ENCODE data around the gene CCDC137.
A peak's percentile ranks its signal among the peaks of the same experiment; 100 is the strongest.

Gene CCDC137

DNA sequence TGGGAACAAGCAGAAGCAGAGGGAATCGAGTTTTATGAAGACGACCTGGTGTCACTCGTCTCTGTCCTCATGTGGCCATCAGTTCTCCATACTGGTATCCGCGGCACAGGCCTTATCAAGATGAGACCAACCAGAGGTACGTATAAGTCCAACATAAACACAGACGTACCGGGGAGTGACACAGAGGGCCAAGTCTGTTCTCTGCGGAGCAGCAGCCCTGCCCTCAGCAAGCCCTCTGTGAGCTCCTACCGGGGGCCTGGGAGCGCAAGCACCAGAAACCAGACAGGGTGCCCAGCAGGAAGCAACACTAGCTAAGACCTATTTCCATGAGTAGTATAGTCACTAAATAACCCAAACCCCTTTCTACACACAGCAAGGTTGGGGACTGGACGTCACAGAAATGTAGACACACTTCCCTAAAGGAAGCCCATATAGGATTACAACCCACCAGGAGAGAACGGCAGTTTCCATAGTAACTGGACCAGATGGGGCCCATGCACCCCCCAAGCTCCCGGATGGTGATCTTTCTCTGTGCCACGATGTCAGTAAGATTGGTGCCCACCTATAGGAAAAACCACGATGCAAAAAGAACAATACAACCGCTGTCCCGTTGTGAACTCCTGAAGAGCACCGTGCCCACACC is 16.1 kb downstream of the CCDC137 start:
- no peak for DNase-seq (ENCODE audit: low read depth, low spot score)

DNA sequence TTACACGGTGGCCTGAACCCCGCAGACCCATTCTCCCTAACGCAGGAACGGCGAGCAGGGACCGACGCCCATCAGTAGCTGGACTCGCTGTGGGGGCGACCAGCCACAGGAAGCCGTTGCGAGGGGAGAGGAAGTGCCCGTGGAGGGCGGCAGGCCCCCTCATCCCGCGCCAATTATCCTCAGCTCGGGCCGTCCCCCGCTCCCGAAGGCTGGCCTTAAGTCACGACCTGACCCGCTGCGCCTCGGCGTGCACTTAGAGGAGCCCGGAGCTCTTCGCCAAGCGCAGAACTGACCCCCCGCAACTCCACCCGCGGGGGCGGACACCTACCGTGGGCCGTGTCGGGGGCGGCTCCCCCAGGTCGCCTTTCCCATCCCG is 16.7 kb downstream of the CCDC137 start:
- no peak for DNase-seq (ENCODE audit: low read depth, low spot score)

DNA sequence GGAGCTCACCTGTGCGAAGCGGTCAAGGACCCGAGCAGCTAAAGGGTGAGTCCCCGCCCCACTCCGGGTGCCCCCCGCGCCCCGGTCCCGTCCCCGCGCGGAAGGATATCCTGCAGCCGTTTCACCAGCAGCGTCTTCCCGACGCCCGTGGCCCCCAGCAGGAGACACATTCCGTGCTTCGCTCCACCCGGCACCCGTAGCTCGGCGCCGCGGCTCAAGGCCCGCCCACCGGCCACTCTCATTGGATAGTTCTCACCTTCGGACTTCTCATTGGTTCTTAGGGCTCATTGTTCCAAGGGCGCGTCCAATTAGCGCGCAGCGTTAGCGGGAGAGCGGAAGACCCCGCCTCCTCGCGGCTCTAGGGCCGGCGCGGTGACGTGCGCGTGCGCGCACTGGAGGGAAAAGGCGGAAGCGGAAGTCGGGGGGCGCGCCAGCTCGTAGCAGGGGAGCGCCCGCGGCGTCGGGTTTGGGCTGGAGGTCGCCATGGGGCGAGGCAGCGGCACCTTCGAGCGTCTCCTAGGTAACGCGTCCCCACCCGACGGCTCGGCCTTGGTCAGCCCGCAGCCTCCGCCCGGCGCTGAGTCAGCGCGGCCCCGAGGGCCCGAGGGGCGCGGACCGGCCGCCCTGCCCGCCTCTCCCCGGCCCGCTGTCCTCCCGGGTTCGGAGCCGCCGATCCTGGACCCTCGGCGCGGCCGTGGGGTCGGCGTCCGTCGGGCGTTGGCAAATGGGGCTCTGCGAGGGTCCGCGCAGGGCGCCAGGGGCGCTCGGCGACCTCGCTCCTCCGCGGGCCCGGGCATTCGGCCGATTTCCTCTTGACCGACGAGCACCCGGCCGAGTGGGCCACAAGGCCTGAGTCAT is 17.3 kb downstream of the CCDC137 start, which contains the start of the genes ARL16 and HGS:
Gene ARL16, minus strand, starts transcription at position 214 of the 858 bp plus-strand sequence. Its CDS starts 44 bp downstream, at position 170.
Gene HGS, plus strand, starts transcription at position 428 of the 858 bp plus-strand sequence. Its CDS starts 56 bp downstream, at position 484.
- DNase-seq (ENCODE audit: low read depth, low spot score), result peak; percentile 85

DNA sequence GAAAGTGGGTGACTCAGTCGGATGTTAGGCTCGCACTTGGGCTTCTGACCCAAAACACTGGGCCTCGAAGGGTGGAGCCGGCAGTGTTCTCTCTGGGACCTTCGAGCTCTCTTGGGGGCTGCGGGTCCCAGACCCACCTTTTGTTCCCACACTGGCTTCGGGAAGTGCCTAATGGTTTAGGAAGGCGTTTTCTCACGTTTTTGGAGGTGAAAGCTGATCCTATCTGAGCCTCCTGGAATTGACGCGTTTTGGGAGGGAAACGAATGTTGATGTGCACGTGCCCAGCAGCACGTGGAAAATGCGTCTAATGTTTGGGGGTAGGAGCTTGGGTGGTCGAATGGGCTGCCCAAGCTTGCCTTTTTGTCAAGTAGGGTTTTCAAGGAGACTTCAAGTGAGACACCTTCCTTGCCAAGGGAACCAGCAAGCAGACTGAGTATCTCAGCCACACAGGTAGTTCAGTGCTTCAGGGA is 17.9 kb downstream of the CCDC137 start:
- no peak for DNase-seq (ENCODE audit: low read depth, low spot score)

DNA sequence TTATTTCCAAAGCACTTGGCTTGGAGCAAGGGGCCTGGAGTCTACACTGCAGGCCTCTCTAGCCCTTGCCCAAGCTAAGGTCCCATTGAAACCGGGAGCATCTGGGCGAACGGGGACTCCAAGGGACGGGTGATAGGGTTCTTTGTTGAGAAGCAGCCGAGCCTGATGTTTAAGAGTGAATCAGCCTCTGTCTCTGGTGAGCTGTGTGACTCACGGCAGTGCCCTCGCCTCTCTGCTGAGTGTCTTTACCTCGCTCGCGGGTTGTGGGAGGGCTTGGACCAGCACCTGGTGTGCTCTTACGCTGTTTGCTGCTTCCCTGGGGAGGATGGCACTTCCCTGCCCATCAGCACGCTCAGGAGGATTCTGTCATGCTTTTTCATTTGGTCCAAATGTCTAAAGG is 18.6 kb downstream of the CCDC137 start:
- no peak for DNase-seq (ENCODE audit: low read depth, low spot score)

DNA sequence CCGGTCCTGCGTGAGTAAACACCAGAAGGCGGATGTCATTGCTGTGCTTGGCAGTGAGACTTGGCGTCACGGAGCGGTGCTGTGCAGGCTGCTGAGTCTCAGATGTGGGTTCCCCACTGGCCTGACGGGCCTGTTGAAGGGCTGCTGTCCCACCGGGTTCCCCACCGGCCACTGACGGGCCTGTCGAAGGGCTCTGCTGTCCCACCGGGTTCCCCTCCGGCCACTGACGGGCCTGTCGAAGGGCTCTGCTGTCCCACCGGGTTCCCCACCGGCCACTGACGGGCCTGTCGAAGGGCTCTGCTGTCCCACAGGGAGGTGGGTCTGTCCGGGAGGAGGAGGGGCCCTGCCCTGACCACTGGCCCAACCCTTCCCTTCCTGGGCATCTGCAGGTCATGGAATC is 20.1 kb downstream of the CCDC137 start:
- no peak for DNase-seq (ENCODE audit: low read depth, low spot score)

DNA sequence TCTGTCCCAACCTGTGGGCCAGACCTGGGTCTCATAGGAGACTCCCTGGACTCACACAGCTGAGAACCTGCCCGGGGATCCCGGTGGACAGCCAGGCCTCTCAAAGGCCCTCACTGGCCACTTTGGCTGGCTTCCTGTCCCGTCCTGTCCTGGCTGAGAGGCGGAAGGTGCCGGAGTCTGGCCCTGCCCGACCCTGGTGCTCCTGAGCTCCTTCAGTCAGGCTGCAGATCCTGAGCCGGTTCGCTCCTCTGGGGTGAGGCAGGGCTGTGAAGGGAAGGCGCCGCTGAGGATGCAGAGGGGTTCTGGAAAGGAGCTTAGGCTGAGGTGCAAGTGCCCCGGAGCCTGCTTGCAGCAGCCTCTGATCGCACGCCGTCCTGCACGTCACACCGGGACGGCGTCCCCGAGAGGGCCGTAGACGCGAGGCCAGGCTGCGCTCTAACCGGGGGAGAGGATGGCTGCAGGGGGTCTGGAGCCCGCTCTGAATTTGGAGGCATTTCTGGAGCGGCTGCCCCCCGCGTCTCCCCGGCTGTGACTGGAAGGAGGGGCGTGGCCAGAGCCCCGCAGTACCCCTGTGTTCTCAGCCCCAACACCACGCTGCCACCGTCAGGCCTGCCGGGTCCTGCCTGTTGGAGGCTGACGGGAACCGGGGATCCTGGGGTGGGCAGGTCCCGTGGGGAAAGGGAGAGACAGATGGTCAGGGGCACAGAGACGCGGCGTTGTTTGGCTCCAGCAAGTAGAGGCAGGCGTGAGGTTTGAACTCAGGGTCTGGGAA is 21.4 kb downstream of the CCDC137 start:
- DNase-seq (ENCODE audit: low read depth, low spot score), result no peak

DNA sequence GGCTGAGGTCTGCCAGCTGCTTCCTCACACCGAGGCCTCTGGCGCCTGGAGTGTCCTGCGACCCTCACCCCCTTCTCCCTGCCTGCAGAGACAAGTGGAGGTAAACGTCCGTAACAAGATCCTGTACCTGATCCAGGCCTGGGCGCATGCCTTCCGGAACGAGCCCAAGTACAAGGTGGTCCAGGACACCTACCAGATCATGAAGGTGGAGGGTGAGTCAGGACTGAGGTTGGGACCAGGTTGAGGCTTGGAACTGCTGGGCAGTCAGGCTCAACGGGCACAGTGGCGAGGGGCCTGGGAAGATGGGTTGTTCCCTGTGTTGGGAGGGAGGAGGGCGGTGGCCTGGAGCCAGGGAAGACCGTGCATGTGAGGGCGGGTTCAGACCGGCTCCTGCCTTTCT is 22.1 kb downstream of the CCDC137 start:
- DNase-seq (ENCODE audit: low read depth, low spot score), result no peak

DNA sequence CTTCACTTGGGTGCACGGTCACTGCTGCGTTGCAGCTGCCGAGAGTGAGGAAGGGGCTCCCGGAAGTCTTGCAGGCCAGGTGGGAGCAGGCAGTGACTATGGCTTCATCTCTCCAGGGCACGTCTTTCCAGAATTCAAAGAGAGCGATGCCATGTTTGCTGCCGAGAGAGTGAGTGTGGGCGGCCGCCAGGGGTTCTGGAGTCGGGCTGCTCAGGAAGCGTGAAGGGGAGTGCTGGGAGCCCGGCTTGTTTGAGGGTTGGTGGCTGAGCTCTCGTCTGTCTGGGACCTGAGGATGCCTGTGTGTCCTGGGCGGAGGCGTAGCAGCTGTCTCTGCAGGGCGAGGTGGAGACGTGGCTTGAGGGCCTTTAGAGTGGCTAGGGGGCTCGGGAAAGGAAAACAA is 23.5 kb downstream of the CCDC137 start:
- no peak for DNase-seq (ENCODE audit: low read depth, low spot score)

DNA sequence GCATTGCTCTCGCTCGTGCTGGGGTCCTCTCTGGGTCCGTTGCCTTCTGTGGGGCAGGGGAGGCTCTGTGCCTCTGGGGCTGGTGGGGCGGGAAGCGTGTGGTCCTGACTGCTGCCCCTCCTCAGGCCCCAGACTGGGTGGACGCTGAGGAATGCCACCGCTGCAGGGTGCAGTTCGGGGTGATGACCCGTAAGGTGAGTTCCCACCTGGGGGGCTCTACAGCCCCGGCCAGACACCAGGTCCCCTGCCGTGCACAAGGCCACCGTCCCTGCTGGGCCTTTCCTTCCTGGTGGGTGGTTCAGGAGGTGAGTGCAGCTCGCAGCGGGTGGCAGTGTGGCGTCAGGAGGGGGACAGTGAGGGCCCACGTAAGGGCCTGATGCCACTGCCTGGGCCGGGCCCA is 24.0 kb downstream of the CCDC137 start:
- no peak for DNase-seq (ENCODE audit: low read depth, low spot score)

DNA sequence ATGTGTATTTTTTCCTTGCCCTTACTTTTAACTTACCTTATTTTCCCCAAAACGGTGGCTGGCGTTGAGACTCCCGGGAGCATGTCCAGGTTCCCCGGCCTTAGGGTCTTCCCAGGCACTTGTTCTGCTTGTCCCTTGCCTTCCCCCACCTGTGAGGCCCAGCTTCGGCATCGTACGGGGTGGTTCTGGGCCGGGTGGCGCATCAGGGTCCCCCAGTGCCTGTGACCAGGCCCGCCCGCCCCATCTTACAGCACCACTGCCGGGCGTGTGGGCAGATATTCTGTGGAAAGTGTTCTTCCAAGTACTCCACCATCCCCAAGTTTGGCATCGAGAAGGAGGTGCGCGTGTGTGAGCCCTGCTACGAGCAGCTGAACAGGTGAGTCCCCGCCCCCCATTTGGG is 24.7 kb downstream of the CCDC137 start:
- DNase-seq (ENCODE audit: low read depth, low spot score), result no peak

DNA sequence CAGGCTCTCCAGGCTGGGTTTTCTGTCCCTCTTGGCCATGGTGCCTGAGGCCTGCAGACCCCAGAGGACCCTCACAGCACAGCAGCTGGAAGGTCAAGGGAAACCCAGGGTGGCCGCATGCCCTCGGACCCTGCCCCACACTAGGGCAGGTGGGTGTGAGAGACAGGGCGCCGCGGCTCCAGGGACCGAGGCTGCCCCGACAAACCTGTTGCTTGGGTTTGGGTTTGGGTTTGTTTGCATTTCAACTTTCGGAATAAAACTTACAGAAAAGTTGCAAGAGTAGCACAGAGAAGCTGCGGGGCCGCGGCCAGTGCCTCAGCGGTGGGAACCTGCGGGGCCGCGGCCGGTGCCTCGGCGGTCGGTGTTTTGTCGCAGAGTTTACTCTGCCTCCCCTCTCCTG is 25.1 kb downstream of the CCDC137 start:
- DNase-seq (ENCODE audit: low read depth, low spot score), result no peak

DNA sequence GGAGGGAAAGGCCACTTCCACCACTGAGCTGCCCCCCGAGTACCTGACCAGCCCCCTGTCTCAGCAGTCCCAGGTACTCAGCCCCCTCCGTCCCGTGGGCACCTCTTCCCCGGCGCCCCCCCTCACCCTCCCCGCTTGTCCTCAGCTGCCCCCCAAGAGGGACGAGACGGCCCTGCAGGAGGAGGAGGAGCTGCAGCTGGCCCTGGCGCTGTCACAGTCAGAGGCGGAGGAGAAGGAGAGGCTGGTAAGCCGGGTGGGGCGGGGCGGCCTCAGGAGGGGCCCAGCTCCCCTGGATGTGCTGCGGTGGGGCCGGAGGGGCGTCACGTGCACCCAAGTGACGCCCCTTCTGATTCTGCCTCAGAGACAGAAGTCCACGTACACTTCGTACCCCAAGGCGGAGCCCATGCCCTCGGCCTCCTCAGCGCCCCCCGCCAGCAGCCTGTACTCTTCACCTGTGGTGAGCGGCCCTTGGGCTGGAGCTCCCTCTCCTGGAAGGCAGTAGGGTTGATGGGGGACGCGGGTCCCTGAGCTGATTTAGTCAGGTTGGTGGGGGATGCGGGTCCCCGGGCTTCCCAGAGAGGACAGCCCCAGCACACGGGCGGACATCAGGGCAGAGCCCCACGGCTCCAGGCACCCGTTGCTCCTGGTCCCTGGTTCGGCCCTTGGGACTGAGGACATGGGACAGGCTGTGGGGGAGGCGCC is 27.1 kb downstream of the CCDC137 start:
- no peak for DNase-seq (ENCODE audit: low read depth, low spot score)

DNA sequence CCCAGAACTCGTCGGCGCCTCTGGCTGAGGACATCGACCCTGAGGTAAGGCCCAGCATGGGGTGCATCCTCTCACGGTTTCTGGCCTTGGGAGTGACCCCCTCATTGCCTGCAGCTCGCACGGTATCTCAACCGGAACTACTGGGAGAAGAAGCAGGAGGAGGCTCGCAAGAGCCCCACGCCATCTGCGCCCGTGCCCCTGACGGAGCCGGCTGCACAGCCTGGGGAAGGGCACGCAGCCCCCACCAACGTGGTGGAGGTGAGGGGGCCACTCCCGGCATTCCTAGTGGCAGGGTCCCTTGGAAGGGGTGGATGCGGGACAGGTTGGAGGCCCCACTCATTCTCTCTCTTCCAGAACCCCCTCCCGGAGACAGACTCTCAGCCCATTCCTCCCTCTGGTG is 28.3 kb downstream of the CCDC137 start:
- no peak for DNase-seq (ENCODE audit: low read depth, low spot score)

DNA sequence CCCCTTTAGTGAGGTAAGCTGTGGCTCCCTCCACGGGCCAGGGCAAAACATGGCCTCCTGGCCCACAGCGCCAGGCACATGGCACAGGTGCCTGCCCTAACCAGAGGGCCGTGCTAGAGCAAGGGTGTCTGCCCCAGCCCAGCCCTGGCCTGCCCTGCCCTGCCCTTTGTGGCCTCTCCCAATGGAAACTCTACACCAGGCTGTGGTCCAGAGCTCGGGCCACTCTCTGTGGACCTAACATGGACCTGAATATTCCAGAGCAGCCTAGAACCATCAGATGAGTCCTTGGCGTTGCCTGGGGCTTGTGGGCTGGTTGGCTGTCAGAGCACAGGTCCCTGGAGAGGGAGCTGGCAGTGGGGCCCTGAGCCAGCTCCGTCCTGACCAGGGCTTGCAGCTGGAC is 28.7 kb downstream of the CCDC137 start:
- DNase-seq (ENCODE audit: low read depth, low spot score), result no peak

DNA sequence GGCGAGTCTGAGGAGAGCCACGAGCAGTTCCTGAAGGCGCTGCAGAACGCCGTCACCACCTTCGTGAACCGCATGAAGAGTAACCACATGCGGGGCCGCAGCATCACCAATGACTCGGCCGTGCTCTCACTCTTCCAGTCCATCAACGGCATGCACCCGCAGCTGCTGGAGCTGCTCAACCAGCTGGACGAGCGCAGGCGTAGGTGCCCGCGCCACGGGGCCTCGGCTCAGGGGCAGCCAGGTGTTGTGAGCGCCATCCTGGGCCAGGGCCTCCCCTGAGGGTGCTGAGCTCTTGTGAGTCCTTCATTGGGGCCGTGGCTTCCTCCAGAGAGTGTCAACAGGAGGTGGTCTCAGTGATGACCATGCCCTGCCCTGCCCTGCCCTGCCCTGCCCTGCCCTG is 29.3 kb downstream of the CCDC137 start:
- DNase-seq (ENCODE audit: low read depth, low spot score), result no peak

DNA sequence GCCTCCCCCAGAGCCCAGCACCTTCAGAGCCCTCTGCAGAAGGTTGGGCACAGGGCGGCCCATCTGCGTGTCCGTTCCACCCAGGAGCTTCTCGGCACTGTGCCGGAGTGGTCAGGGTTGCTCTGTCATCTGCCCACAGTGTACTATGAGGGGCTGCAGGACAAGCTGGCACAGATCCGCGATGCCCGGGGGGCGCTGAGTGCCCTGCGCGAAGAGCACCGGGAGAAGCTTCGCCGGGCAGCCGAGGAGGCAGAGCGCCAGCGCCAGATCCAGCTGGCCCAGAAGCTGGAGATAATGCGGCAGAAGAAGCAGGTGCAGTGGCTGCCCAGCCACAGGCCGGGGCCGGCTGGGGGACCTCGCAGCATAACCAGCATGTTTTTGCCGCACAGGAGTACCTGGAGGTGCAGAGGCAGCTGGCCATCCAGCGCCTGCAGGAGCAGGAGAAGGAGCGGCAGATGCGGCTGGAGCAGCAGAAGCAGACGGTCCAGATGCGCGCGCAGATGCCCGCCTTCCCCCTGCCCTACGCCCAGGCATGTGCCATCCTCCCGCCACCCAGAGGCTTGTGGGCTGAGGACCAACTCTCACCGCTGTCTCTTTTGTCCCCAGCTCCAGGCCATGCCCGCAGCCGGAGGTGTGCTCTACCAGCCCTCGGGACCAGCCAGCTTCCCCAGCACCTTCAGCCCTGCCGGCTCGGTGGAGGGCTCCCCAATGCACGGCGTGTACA is 29.8 kb downstream of the CCDC137 start:
- DNase-seq (ENCODE audit: low read depth, low spot score), result no peak

DNA sequence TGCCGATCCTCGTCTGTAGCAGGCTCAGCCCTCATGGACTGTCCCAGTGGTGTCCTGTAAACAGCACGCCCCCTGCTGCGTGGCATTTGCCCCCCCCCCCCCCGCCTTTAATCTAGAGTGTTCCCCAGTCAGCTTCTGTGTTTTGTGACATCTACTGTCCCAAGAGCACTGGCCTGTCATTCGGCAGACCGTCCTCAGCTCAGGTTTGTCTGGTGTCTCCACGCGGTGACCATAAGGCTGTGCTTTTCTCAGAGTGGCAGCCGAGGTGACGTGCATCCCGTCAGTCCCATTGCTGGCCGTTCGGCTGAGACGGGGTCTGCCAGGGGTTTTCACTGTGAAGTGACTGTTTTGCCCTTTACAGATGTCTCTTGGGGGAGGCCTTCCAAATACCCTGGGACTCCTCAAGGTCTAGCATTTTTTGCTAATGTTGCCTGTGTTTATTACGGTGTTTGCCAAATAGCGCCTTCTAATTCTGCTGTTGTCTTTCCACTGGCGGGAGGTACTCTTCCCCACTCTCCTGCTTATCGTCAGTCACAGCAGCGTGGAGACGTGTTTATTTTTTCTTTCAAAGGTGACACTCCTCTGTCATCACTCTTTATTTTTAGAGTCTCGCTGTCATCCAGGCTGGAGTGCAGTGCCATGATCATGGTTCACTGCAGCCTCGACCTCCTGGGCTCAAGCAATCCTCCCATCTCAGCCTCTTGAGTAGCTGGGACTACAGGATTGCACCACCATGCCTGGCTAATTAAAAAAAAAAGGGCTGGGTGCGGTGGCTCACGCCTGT is 30.9 kb downstream of the CCDC137 start:
- no peak for DNase-seq (ENCODE audit: low read depth, low spot score)

DNA sequence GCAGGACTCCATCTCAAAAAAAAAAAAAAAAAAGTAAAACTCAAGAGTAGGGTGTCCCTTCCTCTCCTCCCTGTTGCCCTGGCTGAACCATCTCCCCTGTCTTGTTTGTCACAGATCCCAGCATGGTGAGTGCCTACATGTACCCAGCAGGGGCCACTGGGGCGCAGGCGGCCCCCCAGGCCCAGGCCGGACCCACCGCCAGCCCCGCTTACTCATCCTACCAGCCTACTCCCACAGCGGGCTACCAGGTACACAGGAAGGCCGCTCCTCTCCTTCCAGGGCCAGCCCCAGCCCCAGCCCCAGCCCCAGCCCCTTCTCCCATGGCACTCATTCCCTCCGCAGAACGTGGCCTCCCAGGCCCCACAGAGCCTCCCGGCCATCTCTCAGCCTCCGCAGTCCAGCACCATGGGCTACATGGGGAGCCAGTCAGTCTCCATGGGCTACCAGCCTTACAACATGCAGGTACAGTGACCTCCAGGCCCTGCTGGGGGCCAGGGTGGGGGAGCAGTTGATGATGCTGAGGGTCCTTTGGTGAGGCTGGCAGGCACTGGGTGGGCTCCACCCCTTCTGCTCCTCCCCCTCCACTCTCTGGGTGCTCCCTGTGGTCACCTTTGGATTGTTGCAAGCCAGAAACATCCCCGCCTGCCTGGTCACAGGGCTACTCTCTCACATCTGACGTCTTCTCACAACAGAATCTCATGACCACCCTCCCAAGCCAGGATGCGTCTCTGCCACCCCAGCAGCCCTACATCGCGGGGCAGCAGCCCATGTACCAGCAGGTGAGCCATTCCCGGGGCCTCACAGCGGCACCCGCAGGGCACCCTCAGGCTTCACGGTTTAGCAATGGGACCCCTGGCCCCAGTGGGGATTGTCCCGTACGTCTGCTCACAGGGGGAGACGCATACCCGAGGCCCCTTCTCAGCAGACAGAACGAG is 34.1 kb downstream of the CCDC137 start:
- DNase-seq (ENCODE audit: low read depth, low spot score), result no peak
